WTC11 (cell line): ENCODE measurements around the gene FCHSD2. TPM values are rescaled to one million over a fixed set of nuclear protein-coding genes. Genes with fewer than 3 reads are reported as not detected.

ENCODE experiments used
- ATAC-seq: fragments of 200-7000 bp; cut with Tn5 transposase; 2 replicates; pipeline ENCODE4 v1.10.0; 2021; ENCODE audit warnings: mild to moderate bottlenecking, moderate library complexity
- CTCF ChIA-PET: fragments of 300-600 bp; sonication (Branson Sonifier 250); formaldehyde crosslinking; loops from one replicate; lab custom pipeline; 2021; ENCODE audit warnings: antibody characterized with exemption; lab: Charles Lee
- POLR2A ChIA-PET: fragments of 350-600 bp; sonication (Branson Sonifier 250); formaldehyde crosslinking; loops from one replicate; lab custom pipeline; 2021; ENCODE audit warnings: antibody characterized with exemption; lab: Charles Lee
- DNase-seq: peaks from one replicate; pipeline ENCODE4 v3.0.0; 2021; ENCODE audit warnings: low spot score
- H3K27ac Mint-ChIP-seq: 2 replicates; pipeline ENCODE4 v1.8.0; 2021; ENCODE audit warnings: mixed read lengths
- H3K27me3 Mint-ChIP-seq: 2 replicates; pipeline ENCODE4 v1.8.0; 2021; ENCODE audit warnings: low read depth, mild to moderate bottlenecking, moderate library complexity, mixed read lengths
- H3K36me3 Mint-ChIP-seq: 2 replicates; pipeline ENCODE4 v1.8.0; 2021; ENCODE audit warnings: mixed read lengths
- H3K4me1 Mint-ChIP-seq: 2 replicates; pipeline ENCODE4 v1.8.0; 2022; ENCODE audit warnings: mixed read lengths
- H3K4me3 Mint-ChIP-seq: 2 replicates; pipeline ENCODE4 v1.8.0; 2021; ENCODE audit warnings: mild to moderate bottlenecking, moderate library complexity, mixed read lengths
- H3K9me3 Mint-ChIP-seq: 2 replicates; pipeline ENCODE4 v1.8.0; 2021; ENCODE audit warnings: mixed read lengths
- ATF1 ChIP-seq: sonication (generic); formaldehyde crosslinking; IDR thresholded peaks from 2 replicates; pipeline ENCODE4 v1.8.1; 2023; ENCODE audit warnings: mild to moderate bottlenecking, moderate library complexity, missing genetic modification reagents
- E2F1 ChIP-seq: sonication (generic); formaldehyde crosslinking; IDR thresholded peaks from 2 replicates; pipeline ENCODE4 v1.8.0; 2022; ENCODE audit warnings: mild to moderate bottlenecking, missing genetic modification reagents
- HMGA2 ChIP-seq: fragments of 250-450 bp; sonication (Bioruptor Pico); IDR thresholded peaks from 2 replicates; pipeline ENCODE4 v1.4.0; 2021; ENCODE audit warnings: mild to moderate bottlenecking, moderate library complexity
- JUN ChIP-seq: sonication (generic); formaldehyde crosslinking; IDR thresholded peaks from 2 replicates; pipeline ENCODE4 v1.8.0; 2023; ENCODE audit warnings: mild to moderate bottlenecking, missing genetic modification reagents
- NFYB ChIP-seq: sonication (generic); formaldehyde crosslinking; conservative IDR thresholded peaks from 2 replicates; pipeline ENCODE4 v1.8.0; 2022; ENCODE audit warnings: low read depth, missing genetic modification reagents
- PRRX2 ChIP-seq: fragments of 250-450 bp; sonication (Bioruptor Pico); IDR thresholded peaks from 2 replicates; pipeline ENCODE4 v1.8.0; 2021; ENCODE audit warnings: mild to moderate bottlenecking
- RELA ChIP-seq: sonication (generic); formaldehyde crosslinking; IDR thresholded peaks from 2 replicates; pipeline ENCODE4 v1.8.1; 2022; ENCODE audit warnings: missing genetic modification reagents, mild to moderate bottlenecking, borderline replicate concordance
- SOX15 ChIP-seq: fragments of 250-450 bp; sonication (Bioruptor Pico); IDR thresholded peaks from 2 replicates; pipeline ENCODE4 v1.9.0; 2021; ENCODE audit warnings: mild to moderate bottlenecking
- TEAD4 ChIP-seq: sonication (generic); formaldehyde crosslinking; IDR thresholded peaks from 2 replicates; pipeline ENCODE4 v1.8.0; 2022; ENCODE audit warnings: mild to moderate bottlenecking, missing genetic modification reagents
- TP53 ChIP-seq: sonication (generic); formaldehyde crosslinking; IDR thresholded peaks from 2 replicates; pipeline ENCODE4 v1.8.1; 2023; ENCODE audit warnings: mild to moderate bottlenecking, missing genetic modification reagents
- USF1 ChIP-seq: sonication (generic); formaldehyde crosslinking; IDR thresholded peaks from 2 replicates; pipeline ENCODE4 v1.8.0; 2022; ENCODE audit warnings: mild to moderate bottlenecking, missing genetic modification reagents
- ZNF121 ChIP-seq: sonication (generic); formaldehyde crosslinking; IDR thresholded peaks from 2 replicates; pipeline ENCODE4 v1.8.0; 2023; ENCODE audit warnings: missing genetic modification reagents
- ZNF138 ChIP-seq: sonication (generic); formaldehyde crosslinking; conservative IDR thresholded peaks from 2 replicates; pipeline ENCODE4 v1.8.1; 2022; ENCODE audit warnings: mild to moderate bottlenecking, moderate library complexity, missing genetic modification reagents
- ZNF232 ChIP-seq: sonication (generic); formaldehyde crosslinking; IDR thresholded peaks from 2 replicates; pipeline ENCODE4 v1.8.0; 2022; ENCODE audit warnings: mild to moderate bottlenecking, missing genetic modification reagents
- ZNF263 ChIP-seq: sonication (generic); formaldehyde crosslinking; IDR thresholded peaks from 2 replicates; pipeline ENCODE4 v1.8.1; 2022; ENCODE audit warnings: low read depth, mild to moderate bottlenecking, moderate library complexity, missing genetic modification reagents
- ZNF512 ChIP-seq: sonication (generic); formaldehyde crosslinking; IDR thresholded peaks from 2 replicates; pipeline ENCODE4 v1.8.1; 2022; ENCODE audit warnings: missing genetic modification reagents, borderline replicate concordance
- total RNA-seq: library from RNA; stranded (reverse); gene quantifications from 3 replicates; pipeline ENCODE4 v1.2.3, GENCODE V29; 2021
- TF ChIP-seq, protein P1 (sequence below): fragments of 250-450 bp; sonication (Bioruptor Pico); IDR thresholded peaks from 2 replicates; pipeline ENCODE4 v2.1.2; 2022; ENCODE audit warnings: mild to moderate bottlenecking, moderate library complexity
- TF ChIP-seq, protein P2 (sequence below): sonication (generic); formaldehyde crosslinking; IDR thresholded peaks from 2 replicates; pipeline ENCODE4 v1.8.0; 2023; ENCODE audit warnings: missing genetic modification reagents
- TF ChIP-seq, protein P3 (sequence below): sonication (generic); formaldehyde crosslinking; IDR thresholded peaks from 2 replicates; pipeline ENCODE4 v1.8.0; 2023; ENCODE audit warnings: missing genetic modification reagents, mild to moderate bottlenecking, borderline replicate concordance
- TF ChIP-seq, protein P4 (sequence below): sonication (generic); formaldehyde crosslinking; IDR thresholded peaks from 2 replicates; pipeline ENCODE4 v1.8.0; 2023; ENCODE audit warnings: mild to moderate bottlenecking, missing genetic modification reagents

The FCHSD2 gene
- total RNA-seq, 1 experiment from 2014 or later = 10.1 TPM

DNA sequence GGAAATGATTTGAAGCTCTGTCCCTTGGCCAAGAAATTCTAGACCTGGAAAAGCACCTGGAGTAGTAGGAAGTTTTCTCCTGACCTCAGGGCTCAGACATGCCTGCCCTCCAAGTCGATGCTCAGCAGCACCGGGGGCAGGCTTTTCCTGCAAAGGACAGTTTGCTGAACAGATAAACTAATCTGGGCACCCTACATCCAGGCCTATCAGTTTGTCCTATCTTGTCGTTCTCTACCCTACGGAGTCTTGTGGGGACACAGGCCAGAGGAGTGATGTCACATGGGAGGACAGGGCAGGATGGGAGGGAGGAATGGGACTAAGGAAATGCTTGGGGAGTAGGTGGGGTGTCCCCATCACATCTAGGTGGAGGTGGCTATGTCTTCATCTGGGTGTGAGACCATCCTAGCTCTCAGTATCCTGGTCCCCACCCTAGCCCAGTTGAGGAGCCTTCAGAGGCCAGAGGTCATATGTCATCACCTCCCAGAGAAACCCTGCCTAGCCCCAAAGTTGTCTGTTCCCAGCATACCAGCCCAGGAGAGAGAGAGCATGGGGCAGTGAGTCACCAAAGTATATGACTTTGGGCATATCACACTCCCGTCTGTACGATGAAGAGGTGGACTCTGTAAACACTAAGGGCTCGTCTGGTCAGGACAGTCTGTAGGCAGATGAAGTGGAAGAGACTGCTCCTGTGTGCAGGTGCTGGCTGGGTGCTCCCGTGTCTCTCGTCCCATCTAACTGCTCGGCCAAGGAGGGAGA, 18.1 kb upstream of the FCHSD2 start:
- DNase-seq (no peak), ATAC-seq (no peak)
- Mint-ChIP-seq H3K27me3 (no peaks in the 10 kb centered on the region; the same call in 1 of the 2 replicates), H3K27ac (no peak overlapping the region), H3K36me3 (no peaks in the 10 kb centered on the region), H3K4me3 (no peak overlapping the region), H3K9me3 (peaks cover 5% of the 10 kb centered on the region), H3K4me1 (peaks cover 6% of the 10 kb centered on the region)
- ChIA-PET CTCF (interaction anchor here (1.3 kb wide), 1 partner anchor 18 kb away, joined by 5 read pairs; the partner anchor contains the start of gene FCHSD2), POLR2A (no interaction called here)
- TF ChIP-seq JUN (CRISPR knock-in tag) (no peak), TP53 (CRISPR knock-in tag) (no peak), HMGA2 (no peak), RELA (CRISPR knock-in tag) (no peak), USF1 (CRISPR knock-in tag) (no peak), E2F1 (CRISPR knock-in tag) (no peak), ZNF263 (CRISPR knock-in tag) (no peak), ATF1 (CRISPR knock-in tag) (no peak), ZNF512 (no peak)
- TF ChIP-seq, protein P1, sequence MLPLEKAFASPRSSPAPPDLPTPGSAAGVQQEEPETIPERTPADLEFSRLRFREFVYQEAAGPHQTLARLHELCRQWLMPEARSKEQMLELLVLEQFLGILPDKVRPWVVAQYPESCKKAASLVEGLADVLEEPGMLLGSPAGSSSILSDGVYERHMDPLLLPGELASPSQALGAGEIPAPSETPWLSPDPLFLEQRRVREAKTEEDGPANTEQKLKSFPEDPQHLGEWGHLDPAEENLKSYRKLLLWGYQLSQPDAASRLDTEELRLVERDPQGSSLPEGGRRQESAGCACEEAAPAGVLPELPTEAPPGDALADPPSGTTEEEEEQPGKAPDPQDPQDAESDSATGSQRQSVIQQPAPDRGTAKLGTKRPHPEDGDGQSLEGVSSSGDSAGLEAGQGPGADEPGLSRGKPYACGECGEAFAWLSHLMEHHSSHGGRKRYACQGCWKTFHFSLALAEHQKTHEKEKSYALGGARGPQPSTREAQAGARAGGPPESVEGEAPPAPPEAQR (CRISPR knock-in tag) = no peak

- ChIA-PET POLR2A (no interaction called here), CTCF (interaction anchor here (1.9 kb wide), 1 partner anchor 17 kb away, joined by 9 read pairs; the partner anchor contains the start of gene FCHSD2)
- TF ChIP-seq SOX15 (no peak), ZNF138 (no peak), ZNF232 (no peak), HMGA2 (no peak), USF1 (CRISPR knock-in tag) (no peak), NFYB (CRISPR knock-in tag) (no peak), ZNF121 (CRISPR knock-in tag) (no peak), TEAD4 (no peak), PRRX2 (CRISPR knock-in tag) (no peak)
- TF ChIP-seq, protein P2, sequence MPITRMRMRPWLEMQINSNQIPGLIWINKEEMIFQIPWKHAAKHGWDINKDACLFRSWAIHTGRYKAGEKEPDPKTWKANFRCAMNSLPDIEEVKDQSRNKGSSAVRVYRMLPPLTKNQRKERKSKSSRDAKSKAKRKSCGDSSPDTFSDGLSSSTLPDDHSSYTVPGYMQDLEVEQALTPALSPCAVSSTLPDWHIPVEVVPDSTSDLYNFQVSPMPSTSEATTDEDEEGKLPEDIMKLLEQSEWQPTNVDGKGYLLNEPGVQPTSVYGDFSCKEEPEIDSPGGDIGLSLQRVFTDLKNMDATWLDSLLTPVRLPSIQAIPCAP (CRISPR knock-in tag) = no peak
- TF ChIP-seq, protein P3, sequence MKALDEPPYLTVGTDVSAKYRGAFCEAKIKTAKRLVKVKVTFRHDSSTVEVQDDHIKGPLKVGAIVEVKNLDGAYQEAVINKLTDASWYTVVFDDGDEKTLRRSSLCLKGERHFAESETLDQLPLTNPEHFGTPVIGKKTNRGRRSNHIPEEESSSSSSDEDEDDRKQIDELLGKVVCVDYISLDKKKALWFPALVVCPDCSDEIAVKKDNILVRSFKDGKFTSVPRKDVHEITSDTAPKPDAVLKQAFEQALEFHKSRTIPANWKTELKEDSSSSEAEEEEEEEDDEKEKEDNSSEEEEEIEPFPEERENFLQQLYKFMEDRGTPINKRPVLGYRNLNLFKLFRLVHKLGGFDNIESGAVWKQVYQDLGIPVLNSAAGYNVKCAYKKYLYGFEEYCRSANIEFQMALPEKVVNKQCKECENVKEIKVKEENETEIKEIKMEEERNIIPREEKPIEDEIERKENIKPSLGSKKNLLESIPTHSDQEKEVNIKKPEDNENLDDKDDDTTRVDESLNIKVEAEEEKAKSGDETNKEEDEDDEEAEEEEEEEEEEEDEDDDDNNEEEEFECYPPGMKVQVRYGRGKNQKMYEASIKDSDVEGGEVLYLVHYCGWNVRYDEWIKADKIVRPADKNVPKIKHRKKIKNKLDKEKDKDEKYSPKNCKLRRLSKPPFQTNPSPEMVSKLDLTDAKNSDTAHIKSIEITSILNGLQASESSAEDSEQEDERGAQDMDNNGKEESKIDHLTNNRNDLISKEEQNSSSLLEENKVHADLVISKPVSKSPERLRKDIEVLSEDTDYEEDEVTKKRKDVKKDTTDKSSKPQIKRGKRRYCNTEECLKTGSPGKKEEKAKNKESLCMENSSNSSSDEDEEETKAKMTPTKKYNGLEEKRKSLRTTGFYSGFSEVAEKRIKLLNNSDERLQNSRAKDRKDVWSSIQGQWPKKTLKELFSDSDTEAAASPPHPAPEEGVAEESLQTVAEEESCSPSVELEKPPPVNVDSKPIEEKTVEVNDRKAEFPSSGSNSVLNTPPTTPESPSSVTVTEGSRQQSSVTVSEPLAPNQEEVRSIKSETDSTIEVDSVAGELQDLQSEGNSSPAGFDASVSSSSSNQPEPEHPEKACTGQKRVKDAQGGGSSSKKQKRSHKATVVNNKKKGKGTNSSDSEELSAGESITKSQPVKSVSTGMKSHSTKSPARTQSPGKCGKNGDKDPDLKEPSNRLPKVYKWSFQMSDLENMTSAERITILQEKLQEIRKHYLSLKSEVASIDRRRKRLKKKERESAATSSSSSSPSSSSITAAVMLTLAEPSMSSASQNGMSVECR (CRISPR knock-in tag) = no peak
- TF ChIP-seq, protein P4, sequence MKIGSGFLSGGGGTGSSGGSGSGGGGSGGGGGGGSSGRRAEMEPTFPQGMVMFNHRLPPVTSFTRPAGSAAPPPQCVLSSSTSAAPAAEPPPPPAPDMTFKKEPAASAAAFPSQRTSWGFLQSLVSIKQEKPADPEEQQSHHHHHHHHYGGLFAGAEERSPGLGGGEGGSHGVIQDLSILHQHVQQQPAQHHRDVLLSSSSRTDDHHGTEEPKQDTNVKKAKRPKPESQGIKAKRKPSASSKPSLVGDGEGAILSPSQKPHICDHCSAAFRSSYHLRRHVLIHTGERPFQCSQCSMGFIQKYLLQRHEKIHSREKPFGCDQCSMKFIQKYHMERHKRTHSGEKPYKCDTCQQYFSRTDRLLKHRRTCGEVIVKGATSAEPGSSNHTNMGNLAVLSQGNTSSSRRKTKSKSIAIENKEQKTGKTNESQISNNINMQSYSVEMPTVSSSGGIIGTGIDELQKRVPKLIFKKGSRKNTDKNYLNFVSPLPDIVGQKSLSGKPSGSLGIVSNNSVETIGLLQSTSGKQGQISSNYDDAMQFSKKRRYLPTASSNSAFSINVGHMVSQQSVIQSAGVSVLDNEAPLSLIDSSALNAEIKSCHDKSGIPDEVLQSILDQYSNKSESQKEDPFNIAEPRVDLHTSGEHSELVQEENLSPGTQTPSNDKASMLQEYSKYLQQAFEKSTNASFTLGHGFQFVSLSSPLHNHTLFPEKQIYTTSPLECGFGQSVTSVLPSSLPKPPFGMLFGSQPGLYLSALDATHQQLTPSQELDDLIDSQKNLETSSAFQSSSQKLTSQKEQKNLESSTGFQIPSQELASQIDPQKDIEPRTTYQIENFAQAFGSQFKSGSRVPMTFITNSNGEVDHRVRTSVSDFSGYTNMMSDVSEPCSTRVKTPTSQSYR = no peak
Observed at GRCh38 chr11:73159297-73159696, 17.2 kb upstream of the FCHSD2 start.

More at GRCh38 chr11:73159297-73159696, 17.2 kb upstream of the FCHSD2 start:
- no peak overlapping the region for H3K27ac Mint-ChIP-seq
- no peak overlapping the region for H3K4me3 Mint-ChIP-seq
- no peaks in the 10 kb centered on the region for H3K36me3 Mint-ChIP-seq
- DNase-seq (no peak), ATAC-seq (no peak)
- H3K4me1 Mint-ChIP-seq = 0 out of 2 replicates have a peak, but pooled peaks cover 3% of the 10 kb centered on the region
- no peaks in the 10 kb centered on the region; the same call in 1 of the 2 replicates for H3K27me3 Mint-ChIP-seq
- H3K9me3 Mint-ChIP-seq = peaks cover 6% of the 10 kb centered on the region
